ENCODE measurements around the gene BICC1.

The BICC1 gene

GRCh38 chr10:58557714-58558113, 45.0 kb downstream of the BICC1 start:
- Histone ChIP-seq H3K4me3 (ENCODE audit: low read length, poor library complexity, severe bottlenecking) (no peak overlapping the region), H3K9me2 (replicated peaks; ENCODE audit: low read depth, low read length) (no peaks in the 10 kb centered on the region), H3K9me3 (ENCODE audit: insufficient read depth, low read depth, low read length) (0 out of 2 replicates have a peak, but pooled peaks cover 5% of the 10 kb centered on the region), H3K4me2 (ENCODE audit: low read depth, low read length, poor library complexity, severe bottlenecking) (no peak overlapping the region), H3K27me3 (ENCODE audit: insufficient read depth, low read length, poor library complexity, severe bottlenecking) (no peaks in the 10 kb centered on the region), H4K20me1 (ENCODE audit: insufficient read depth, low read length, poor library complexity, severe bottlenecking) (no peaks in the 10 kb centered on the region), H3K79me2 (ENCODE audit: insufficient read depth, low read length) (no peaks in the 10 kb centered on the region), H3K36me3 (ENCODE audit: insufficient read depth, low read length) (no peaks in the 10 kb centered on the region), H2AFZ (ENCODE audit: low read length) (no peak overlapping the region), H3K4me1 (ENCODE audit: insufficient read depth, low read length, poor library complexity, severe bottlenecking) (no peaks in the 10 kb centered on the region), H3F3A (ENCODE audit: low read depth) (no peaks in the 10 kb centered on the region), H3K9ac (ENCODE audit: low read depth, low read length, poor library complexity, severe bottlenecking) (no peak overlapping the region)
- no peak for TF ChIP-seq EZH2phosphoT487 (IDR thresholded peaks at IDR 0.05; ENCODE audit: borderline replicate concordance)
- no peak for TF ChIP-seq CTCF (conservative IDR thresholded peaks at IDR 0.05; ENCODE audit: low read length)

- Histone ChIP-seq H3K9me3 (ENCODE audit: insufficient read depth, low read depth, low read length) (0 out of 2 replicates have a peak, but pooled peaks cover 5% of the 10 kb centered on the region), H3K79me2 (ENCODE audit: insufficient read depth, low read length) (no peaks in the 10 kb centered on the region), H4K20me1 (ENCODE audit: insufficient read depth, low read length, poor library complexity, severe bottlenecking) (no peaks in the 10 kb centered on the region), H3K9ac (ENCODE audit: low read depth, low read length, poor library complexity, severe bottlenecking) (no peak overlapping the region), H3K27me3 (ENCODE audit: insufficient read depth, low read length, poor library complexity, severe bottlenecking) (no peaks in the 10 kb centered on the region), H3K36me3 (ENCODE audit: insufficient read depth, low read length) (no peaks in the 10 kb centered on the region), H3K4me1 (ENCODE audit: insufficient read depth, low read length, poor library complexity, severe bottlenecking) (no peaks in the 10 kb centered on the region), H3K4me3 (ENCODE audit: low read length, poor library complexity, severe bottlenecking) (no peak overlapping the region), H3K4me2 (ENCODE audit: low read depth, low read length, poor library complexity, severe bottlenecking) (no peak overlapping the region), H2AFZ (ENCODE audit: low read length) (no peak overlapping the region), H3K9me2 (replicated peaks; ENCODE audit: low read depth, low read length) (no peaks in the 10 kb centered on the region), H3F3A (ENCODE audit: low read depth) (no peaks in the 10 kb centered on the region)
- TF ChIP-seq CTCF (conservative IDR thresholded peaks at IDR 0.05; ENCODE audit: low read length) (no peak), EZH2phosphoT487 (IDR thresholded peaks at IDR 0.05; ENCODE audit: borderline replicate concordance) (no peak)
Measured at GRCh38 chr10:58560068-58560467, 47.4 kb downstream of the BICC1 start.

DNA sequence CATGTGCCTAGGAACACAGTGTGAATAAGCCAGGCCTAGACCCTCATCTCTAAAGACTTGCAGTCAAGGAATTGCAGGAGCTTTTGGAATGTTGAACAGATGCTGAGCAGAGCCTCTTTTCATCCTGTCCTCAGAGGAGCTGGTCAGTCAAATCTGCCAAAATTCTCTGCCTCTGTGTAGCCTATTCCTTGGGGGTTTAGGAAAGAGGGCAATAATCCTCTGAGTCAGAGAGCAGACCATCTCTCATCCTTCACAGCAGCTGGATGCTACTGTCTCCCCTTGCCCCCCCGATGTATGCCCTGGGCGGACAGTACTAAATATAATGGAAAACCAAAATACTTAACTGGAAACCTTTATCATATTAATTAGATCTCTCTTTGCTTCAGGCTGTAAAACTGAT, 52.6 kb downstream of the BICC1 start:
- Histone ChIP-seq H4K20me1 (ENCODE audit: insufficient read depth, low read length, poor library complexity, severe bottlenecking) (no peaks in the 10 kb centered on the region), H3K4me1 (ENCODE audit: insufficient read depth, low read length, poor library complexity, severe bottlenecking) (no peaks in the 10 kb centered on the region), H3K4me3 (ENCODE audit: low read length, poor library complexity, severe bottlenecking) (no peak overlapping the region), H3K9me2 (replicated peaks; ENCODE audit: low read depth, low read length) (no peaks in the 10 kb centered on the region), H3K9me3 (ENCODE audit: insufficient read depth, low read depth, low read length) (no peaks in the 10 kb centered on the region), H3F3A (ENCODE audit: low read depth) (no peaks in the 10 kb centered on the region), H3K79me2 (ENCODE audit: insufficient read depth, low read length) (no peaks in the 10 kb centered on the region), H3K9ac (ENCODE audit: low read depth, low read length, poor library complexity, severe bottlenecking) (no peak overlapping the region), H3K36me3 (ENCODE audit: insufficient read depth, low read length) (no peaks in the 10 kb centered on the region), H3K27me3 (ENCODE audit: insufficient read depth, low read length, poor library complexity, severe bottlenecking) (no peaks in the 10 kb centered on the region), H2AFZ (ENCODE audit: low read length) (no peak overlapping the region), H3K4me2 (ENCODE audit: low read depth, low read length, poor library complexity, severe bottlenecking) (no peak overlapping the region)
- TF ChIP-seq CTCF (conservative IDR thresholded peaks at IDR 0.05; ENCODE audit: low read length) (no peak), EZH2phosphoT487 (IDR thresholded peaks at IDR 0.05; ENCODE audit: borderline replicate concordance) (no peak)
